ENCODE measurements around the gene VAMP8.

GRCh38 chr2:85528355-85528754, 49.0 kb upstream of the VAMP8 start:
- TF ChIP-seq POLR2AphosphoS5 (IDR thresholded peaks at IDR 0.05; ENCODE audit: low read depth, low read length) (no peak), TAF1 (IDR thresholded peaks at IDR 0.05; ENCODE audit: borderline replicate concordance, insufficient read depth, low read length) (no peak), REST (IDR thresholded peaks at IDR 0.05; ENCODE audit: insufficient read depth in 1 of 2, low read depth in 2 of 2, low read length in 2 of 2) (no peak), SIN3A (IDR thresholded peaks at IDR 0.05; ENCODE audit: borderline replicate concordance, insufficient read depth, low read length) (no peak), FOXP2 (optimal IDR thresholded peaks at IDR 0.05; ENCODE audit: borderline replicate concordance, extremely low read depth, extremely low read length, insufficient read depth) (no peak)

Measured in PFSK-1 (cell line).